HEK293 (cell line): ENCODE measurements around the gene TCF7L2.

ENCODE experiments used
- CTCF ChIA-PET: fragments of 350-600 bp; formaldehyde crosslinking; extraction: SDS; loops from one replicate; lab custom pipeline; 2021; ENCODE audit warnings: antibody characterized with exemption; lab: Yijun Ruan, JAX
- POLR2A ChIA-PET: fragments of 300-600 bp; formaldehyde crosslinking; extraction: SDS; loops from one replicate; lab custom pipeline; 2020; ENCODE audit warnings: antibody characterized with exemption, inconsistent platforms; lab: Yijun Ruan, JAX
- H3K27ac ChIP-seq: fragments of 200-500 bp; sonication (Bioruptor generic); 2 replicates; pipeline ENCODE4 v1.5.1; 2014; ENCODE audit warnings: low read depth, low read length, control low read depth, inconsistent platforms; ENCODE audit errors: extremely low read depth
- H3K36me3 ChIP-seq, 2 experiments: fragments of 200-500 bp in 1 of 2; sonication (Bioruptor generic) in 1 of 2; 1 replicate in 1 of 2; 2 replicates in 1 of 2; pipeline ENCODE4 v1.5.1; 2014 to 2017; ENCODE audit warnings: inconsistent platforms in 2 of 2, low read length in 2 of 2; ENCODE audit not compliant: control insufficient read depth in 2 of 2, insufficient read depth in 1 of 2
- H3K4me1 ChIP-seq: fragments of 200-500 bp; sonication (Bioruptor generic); 2 replicates; pipeline ENCODE4 v1.5.1; 2014; ENCODE audit warnings: mild to moderate bottlenecking, low read length, inconsistent platforms; ENCODE audit not compliant: control insufficient read depth, insufficient read depth
- H3K4me3 ChIP-seq: 2 replicates; pipeline ENCODE4 v1.5.1; 2011; ENCODE audit warnings: low read depth, mild to moderate bottlenecking, control low read depth, low read length, moderate library complexity
- H3K9me3 ChIP-seq: fragments of 200-500 bp; sonication (Bioruptor generic); 2 replicates; pipeline ENCODE4 v1.5.1; 2014; ENCODE audit warnings: low read depth, low read length, inconsistent platforms; ENCODE audit not compliant: control insufficient read depth, insufficient read depth
- KLF9 ChIP-seq: fragments of 450-650 bp; formaldehyde crosslinking; IDR thresholded peaks from 2 replicates; pipeline ENCODE4 v1.5.1; 2016; ENCODE audit warnings: missing biosample characterization, missing genetic modification characterization, low read depth
- MZF1 ChIP-seq: fragments of 450-650 bp; formaldehyde crosslinking; IDR thresholded peaks from 2 replicates; pipeline ENCODE4 v1.5.1; 2017; ENCODE audit warnings: missing biosample characterization, missing genetic modification characterization, borderline replicate concordance
- SCRT1 ChIP-seq: fragments of 450-650 bp; formaldehyde crosslinking; IDR thresholded peaks from 2 replicates; pipeline ENCODE4 v1.5.1; 2016; ENCODE audit warnings: missing biosample characterization, missing genetic modification characterization, borderline replicate concordance
- SP7 ChIP-seq: fragments of 450-650 bp; formaldehyde crosslinking; IDR thresholded peaks from 2 replicates; pipeline ENCODE4 v1.5.1; 2016; ENCODE audit warnings: missing biosample characterization, missing genetic modification characterization
- ZFP69B ChIP-seq: fragments of 450-650 bp; formaldehyde crosslinking; IDR thresholded peaks from 2 replicates; pipeline ENCODE4 v1.5.1; 2016; ENCODE audit warnings: missing biosample characterization, missing genetic modification characterization
- ZNF169 ChIP-seq: fragments of 450-650 bp; formaldehyde crosslinking; IDR thresholded peaks from 2 replicates; pipeline ENCODE4 v1.5.1; 2016; ENCODE audit warnings: missing biosample characterization, missing genetic modification characterization
- ZNF174 ChIP-seq: fragments of 450-650 bp; formaldehyde crosslinking; IDR thresholded peaks from 2 replicates; pipeline ENCODE4 v1.5.0; 2017; ENCODE audit warnings: missing biosample characterization, mild to moderate bottlenecking, missing genetic modification characterization
- ZNF266 ChIP-seq: fragments of 450-650 bp; formaldehyde crosslinking; IDR thresholded peaks from 2 replicates; pipeline ENCODE4 v1.5.1; 2016; ENCODE audit warnings: missing biosample characterization, missing genetic modification characterization, low read depth
- ZNF274 ChIP-seq, 2 experiments: fragments of 200-500 bp in 1 of 2; fragments of 450-650 bp in 1 of 2; sonication (Bioruptor generic) in 1 of 2; formaldehyde crosslinking in 1 of 2; IDR thresholded peaks; 2 replicates each; pipeline versions ENCODE4 v1.5.1 to v1.6.1; 2014 to 2016; ENCODE audit warnings: borderline replicate concordance in 1 of 2, inconsistent platforms in 1 of 2, low read length in 1 of 2, missing biosample characterization in 1 of 2, missing genetic modification characterization in 1 of 2
- ZNF335 ChIP-seq: fragments of 450-650 bp; formaldehyde crosslinking; conservative IDR thresholded peaks from 2 replicates; pipeline ENCODE4 v1.5.1; 2016; ENCODE audit warnings: missing biosample characterization, missing genetic modification characterization
- ZNF473 ChIP-seq: fragments of 450-650 bp; formaldehyde crosslinking; IDR thresholded peaks from 2 replicates; pipeline ENCODE4 v1.5.1; 2017; ENCODE audit warnings: missing biosample characterization, missing genetic modification characterization
- ZNF510 ChIP-seq: fragments of 450-650 bp; formaldehyde crosslinking; IDR thresholded peaks from 2 replicates; pipeline ENCODE4 v1.5.1; 2018; ENCODE audit warnings: mild to moderate bottlenecking, missing genetic modification characterization, missing biosample characterization; ENCODE audit not compliant: insufficient replicate concordance
- ZNF529 ChIP-seq: fragments of 450-650 bp; formaldehyde crosslinking; IDR thresholded peaks from 2 replicates; pipeline ENCODE4 v1.5.1; 2017; ENCODE audit warnings: missing genetic modification characterization, missing biosample characterization; ENCODE audit not compliant: insufficient replicate concordance
- ZNF629 ChIP-seq: fragments of 450-650 bp; formaldehyde crosslinking; IDR thresholded peaks from 2 replicates; pipeline ENCODE4 v1.5.1; 2017; ENCODE audit warnings: missing biosample characterization, missing genetic modification characterization
- ZNF670 ChIP-seq: fragments of 450-650 bp; formaldehyde crosslinking; IDR thresholded peaks from 2 replicates; pipeline ENCODE4 v1.5.1; 2016; ENCODE audit warnings: missing biosample characterization, missing genetic modification characterization, low read depth
- ZNF677 ChIP-seq: fragments of 450-650 bp; IDR thresholded peaks from 2 replicates; pipeline ENCODE4 v1.5.0; 2018; ENCODE audit warnings: missing biosample characterization, mild to moderate bottlenecking, missing genetic modification characterization, moderate library complexity
- ZNF747 ChIP-seq: fragments of 450-650 bp; formaldehyde crosslinking; IDR thresholded peaks from 2 replicates; pipeline ENCODE4 v1.5.1; 2016; ENCODE audit warnings: missing biosample characterization, missing genetic modification characterization
- ZNF76 ChIP-seq: fragments of 450-650 bp; formaldehyde crosslinking; IDR thresholded peaks from 2 replicates; pipeline ENCODE4; 2016; ENCODE audit warnings: low read depth, missing biosample characterization, missing genetic modification characterization, borderline replicate concordance
- ZNF768 ChIP-seq: fragments of 450-650 bp; formaldehyde crosslinking; IDR thresholded peaks from 2 replicates; pipeline ENCODE4 v1.5.1; 2018; ENCODE audit warnings: missing biosample characterization, mild to moderate bottlenecking, missing genetic modification characterization
- ZXDB ChIP-seq: fragments of 450-650 bp; formaldehyde crosslinking; IDR thresholded peaks from 2 replicates; pipeline ENCODE4 v1.5.1; 2016; ENCODE audit warnings: missing biosample characterization, missing genetic modification characterization
- TF ChIP-seq, protein P1 (sequence below): fragments of 450-650 bp; IDR thresholded peaks from 2 replicates; pipeline ENCODE4 v1.5.1; 2018; ENCODE audit warnings: missing biosample characterization, mild to moderate bottlenecking, missing genetic modification characterization
- TF ChIP-seq, protein P2 (sequence below): sonication (generic); formaldehyde crosslinking; IDR thresholded peaks from 2 replicates; pipeline ENCODE4 v1.8.1; 2022; ENCODE audit warnings: mild to moderate bottlenecking, moderate library complexity, missing genetic modification reagents
- TF ChIP-seq, protein P3 (sequence below): fragments of 450-650 bp; formaldehyde crosslinking; IDR thresholded peaks from 2 replicates; pipeline ENCODE4 v1.5.1; 2016; ENCODE audit warnings: missing biosample characterization, missing genetic modification characterization
- TF ChIP-seq, protein P4 (sequence below): fragments of 450-650 bp; formaldehyde crosslinking; IDR thresholded peaks from 2 replicates; pipeline ENCODE4 v1.5.1; 2016; ENCODE audit warnings: missing biosample characterization, missing genetic modification characterization
- TF ChIP-seq, protein P5 (sequence below): IDR thresholded peaks from 2 replicates; pipeline ENCODE4 v1.6.1; 2011; ENCODE audit warnings: mild to moderate bottlenecking, low read depth, low read length, borderline replicate concordance
- TF ChIP-seq, protein P6 (sequence below): fragments of 450-650 bp; formaldehyde crosslinking; IDR thresholded peaks from 2 replicates; pipeline ENCODE4 v1.5.1; 2016; ENCODE audit warnings: missing biosample characterization, missing genetic modification characterization

Gene TCF7L2

DNA sequence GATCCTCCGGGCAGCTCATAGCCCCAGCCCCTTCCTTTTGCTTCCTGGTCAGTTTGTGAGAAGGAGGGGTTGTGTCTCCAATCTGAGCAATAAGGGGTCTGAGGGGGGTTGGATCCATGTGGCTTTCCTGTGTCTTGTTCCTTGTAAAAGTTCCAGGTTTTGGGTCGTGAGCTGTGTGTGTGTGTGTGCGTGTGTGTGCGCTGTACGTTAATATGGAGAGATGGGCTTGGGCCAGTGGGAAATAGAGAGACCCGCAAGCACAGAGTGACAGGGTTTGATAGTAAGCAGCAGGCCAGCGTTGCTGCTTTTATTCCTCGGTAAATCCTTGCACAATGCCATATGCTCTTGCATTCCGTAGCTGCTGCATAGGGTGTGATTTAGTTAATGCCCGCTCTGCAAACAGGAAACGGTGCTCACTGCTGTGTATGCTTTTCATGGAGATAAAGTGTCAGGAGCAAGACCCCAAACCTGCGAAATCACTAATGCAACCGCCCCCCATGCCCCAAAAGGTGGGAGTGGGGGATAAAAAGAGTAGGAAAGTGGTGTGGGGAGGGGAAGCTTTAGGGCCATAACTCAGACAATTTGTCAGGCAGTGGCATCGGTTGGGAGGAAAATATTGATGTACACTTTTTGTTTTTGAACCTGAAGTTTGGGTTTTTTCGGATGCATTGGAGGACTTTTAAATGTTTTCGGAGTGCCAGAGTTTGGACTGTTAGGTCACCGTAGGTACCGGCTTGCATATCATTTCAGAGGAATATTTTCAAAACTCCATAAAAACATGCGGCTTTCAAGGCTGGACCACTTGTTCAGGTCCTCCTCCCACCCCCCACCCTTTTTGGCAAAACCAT is 108.7 kb downstream of the TCF7L2 start:
- peaks cover 53% of the 10 kb centered on the region for H3K4me1 ChIP-seq
- ChIA-PET POLR2A (interaction anchor here (1.7 kb wide), 1 partner anchor 15 kb away, joined by 5 read pairs; no protein-coding TSS in a partner anchor), CTCF (interaction anchor here (0.6 kb wide), 1 partner anchor 78 kb away, joined by 3 read pairs; no protein-coding TSS in a partner anchor)
- no peak overlapping the region for H3K4me3 ChIP-seq
- no peaks in the 10 kb centered on the region for H3K36me3 ChIP-seq
- H3K9me3 ChIP-seq = no peaks in the 10 kb centered on the region
- peak overlapping the region; percentile 18; the same call in 1 of the 2 replicates for H3K27ac ChIP-seq
- TF ChIP-seq, protein P1, sequence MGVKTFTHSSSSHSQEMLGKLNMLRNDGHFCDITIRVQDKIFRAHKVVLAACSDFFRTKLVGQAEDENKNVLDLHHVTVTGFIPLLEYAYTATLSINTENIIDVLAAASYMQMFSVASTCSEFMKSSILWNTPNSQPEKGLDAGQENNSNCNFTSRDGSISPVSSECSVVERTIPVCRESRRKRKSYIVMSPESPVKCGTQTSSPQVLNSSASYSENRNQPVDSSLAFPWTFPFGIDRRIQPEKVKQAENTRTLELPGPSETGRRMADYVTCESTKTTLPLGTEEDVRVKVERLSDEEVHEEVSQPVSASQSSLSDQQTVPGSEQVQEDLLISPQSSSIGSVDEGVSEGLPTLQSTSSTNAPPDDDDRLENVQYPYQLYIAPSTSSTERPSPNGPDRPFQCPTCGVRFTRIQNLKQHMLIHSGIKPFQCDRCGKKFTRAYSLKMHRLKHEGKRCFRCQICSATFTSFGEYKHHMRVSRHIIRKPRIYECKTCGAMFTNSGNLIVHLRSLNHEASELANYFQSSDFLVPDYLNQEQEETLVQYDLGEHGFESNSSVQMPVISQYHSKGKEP (tag by site-specific recombination) = peak; percentile 88
- TF ChIP-seq ZNF174 (tag by site-specific recombination) (no peak), ZNF768 (tag by site-specific recombination) (no peak), ZNF76 (tag by site-specific recombination) (no peak), ZNF629 (tag by site-specific recombination) (no peak), ZNF747 (no peak), ZNF169 (no peak), KLF9 (tag by site-specific recombination) (no peak), ZNF473 (no peak), ZNF266 (tag by site-specific recombination) (no peak), ZNF677 (tag by site-specific recombination) (no peak), ZNF510 (tag by site-specific recombination) (no peak), SP7 (no peak), ZNF335 (tag by site-specific recombination) (0 out of 2 replicates have a peak, but pooled peaks have one; percentile 4), ZFP69B (peak; percentile 72), ZNF670 (tag by site-specific recombination) (no peak), ZNF529 (tag by site-specific recombination) (no peak), SCRT1 (tag by site-specific recombination) (no peak), MZF1 (tag by site-specific recombination) (no peak), ZXDB (tag by site-specific recombination) (peak; percentile 61), ZNF274 (IDR thresholded peaks at IDR 0.05; ENCODE audit: low read length) (no peak), ZNF274 (tag by site-specific recombination; IDR thresholded peaks at IDR 0.05; ENCODE audit: borderline replicate concordance) (no peak)
- TF ChIP-seq, protein P2, sequence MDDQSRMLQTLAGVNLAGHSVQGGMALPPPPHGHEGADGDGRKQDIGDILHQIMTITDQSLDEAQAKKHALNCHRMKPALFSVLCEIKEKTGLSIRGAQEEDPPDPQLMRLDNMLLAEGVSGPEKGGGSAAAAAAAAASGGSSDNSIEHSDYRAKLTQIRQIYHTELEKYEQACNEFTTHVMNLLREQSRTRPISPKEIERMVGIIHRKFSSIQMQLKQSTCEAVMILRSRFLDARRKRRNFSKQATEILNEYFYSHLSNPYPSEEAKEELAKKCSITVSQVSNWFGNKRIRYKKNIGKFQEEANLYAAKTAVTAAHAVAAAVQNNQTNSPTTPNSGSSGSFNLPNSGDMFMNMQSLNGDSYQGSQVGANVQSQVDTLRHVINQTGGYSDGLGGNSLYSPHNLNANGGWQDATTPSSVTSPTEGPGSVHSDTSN (CRISPR knock-in tag) = no peak
- TF ChIP-seq, protein P3, sequence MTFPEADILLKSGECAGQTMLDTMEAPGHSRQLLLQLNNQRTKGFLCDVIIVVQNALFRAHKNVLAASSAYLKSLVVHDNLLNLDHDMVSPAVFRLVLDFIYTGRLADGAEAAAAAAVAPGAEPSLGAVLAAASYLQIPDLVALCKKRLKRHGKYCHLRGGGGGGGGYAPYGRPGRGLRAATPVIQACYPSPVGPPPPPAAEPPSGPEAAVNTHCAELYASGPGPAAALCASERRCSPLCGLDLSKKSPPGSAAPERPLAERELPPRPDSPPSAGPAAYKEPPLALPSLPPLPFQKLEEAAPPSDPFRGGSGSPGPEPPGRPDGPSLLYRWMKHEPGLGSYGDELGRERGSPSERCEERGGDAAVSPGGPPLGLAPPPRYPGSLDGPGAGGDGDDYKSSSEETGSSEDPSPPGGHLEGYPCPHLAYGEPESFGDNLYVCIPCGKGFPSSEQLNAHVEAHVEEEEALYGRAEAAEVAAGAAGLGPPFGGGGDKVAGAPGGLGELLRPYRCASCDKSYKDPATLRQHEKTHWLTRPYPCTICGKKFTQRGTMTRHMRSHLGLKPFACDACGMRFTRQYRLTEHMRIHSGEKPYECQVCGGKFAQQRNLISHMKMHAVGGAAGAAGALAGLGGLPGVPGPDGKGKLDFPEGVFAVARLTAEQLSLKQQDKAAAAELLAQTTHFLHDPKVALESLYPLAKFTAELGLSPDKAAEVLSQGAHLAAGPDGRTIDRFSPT (tag by site-specific recombination) = no peak
- TF ChIP-seq, protein P4, sequence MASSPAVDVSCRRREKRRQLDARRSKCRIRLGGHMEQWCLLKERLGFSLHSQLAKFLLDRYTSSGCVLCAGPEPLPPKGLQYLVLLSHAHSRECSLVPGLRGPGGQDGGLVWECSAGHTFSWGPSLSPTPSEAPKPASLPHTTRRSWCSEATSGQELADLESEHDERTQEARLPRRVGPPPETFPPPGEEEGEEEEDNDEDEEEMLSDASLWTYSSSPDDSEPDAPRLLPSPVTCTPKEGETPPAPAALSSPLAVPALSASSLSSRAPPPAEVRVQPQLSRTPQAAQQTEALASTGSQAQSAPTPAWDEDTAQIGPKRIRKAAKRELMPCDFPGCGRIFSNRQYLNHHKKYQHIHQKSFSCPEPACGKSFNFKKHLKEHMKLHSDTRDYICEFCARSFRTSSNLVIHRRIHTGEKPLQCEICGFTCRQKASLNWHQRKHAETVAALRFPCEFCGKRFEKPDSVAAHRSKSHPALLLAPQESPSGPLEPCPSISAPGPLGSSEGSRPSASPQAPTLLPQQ = peak; percentile 78; the same call in 1 of the 2 replicates
- TF ChIP-seq, protein P5, sequence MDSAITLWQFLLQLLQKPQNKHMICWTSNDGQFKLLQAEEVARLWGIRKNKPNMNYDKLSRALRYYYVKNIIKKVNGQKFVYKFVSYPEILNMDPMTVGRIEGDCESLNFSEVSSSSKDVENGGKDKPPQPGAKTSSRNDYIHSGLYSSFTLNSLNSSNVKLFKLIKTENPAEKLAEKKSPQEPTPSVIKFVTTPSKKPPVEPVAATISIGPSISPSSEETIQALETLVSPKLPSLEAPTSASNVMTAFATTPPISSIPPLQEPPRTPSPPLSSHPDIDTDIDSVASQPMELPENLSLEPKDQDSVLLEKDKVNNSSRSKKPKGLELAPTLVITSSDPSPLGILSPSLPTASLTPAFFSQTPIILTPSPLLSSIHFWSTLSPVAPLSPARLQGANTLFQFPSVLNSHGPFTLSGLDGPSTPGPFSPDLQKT = no peak
- TF ChIP-seq, protein P6, sequence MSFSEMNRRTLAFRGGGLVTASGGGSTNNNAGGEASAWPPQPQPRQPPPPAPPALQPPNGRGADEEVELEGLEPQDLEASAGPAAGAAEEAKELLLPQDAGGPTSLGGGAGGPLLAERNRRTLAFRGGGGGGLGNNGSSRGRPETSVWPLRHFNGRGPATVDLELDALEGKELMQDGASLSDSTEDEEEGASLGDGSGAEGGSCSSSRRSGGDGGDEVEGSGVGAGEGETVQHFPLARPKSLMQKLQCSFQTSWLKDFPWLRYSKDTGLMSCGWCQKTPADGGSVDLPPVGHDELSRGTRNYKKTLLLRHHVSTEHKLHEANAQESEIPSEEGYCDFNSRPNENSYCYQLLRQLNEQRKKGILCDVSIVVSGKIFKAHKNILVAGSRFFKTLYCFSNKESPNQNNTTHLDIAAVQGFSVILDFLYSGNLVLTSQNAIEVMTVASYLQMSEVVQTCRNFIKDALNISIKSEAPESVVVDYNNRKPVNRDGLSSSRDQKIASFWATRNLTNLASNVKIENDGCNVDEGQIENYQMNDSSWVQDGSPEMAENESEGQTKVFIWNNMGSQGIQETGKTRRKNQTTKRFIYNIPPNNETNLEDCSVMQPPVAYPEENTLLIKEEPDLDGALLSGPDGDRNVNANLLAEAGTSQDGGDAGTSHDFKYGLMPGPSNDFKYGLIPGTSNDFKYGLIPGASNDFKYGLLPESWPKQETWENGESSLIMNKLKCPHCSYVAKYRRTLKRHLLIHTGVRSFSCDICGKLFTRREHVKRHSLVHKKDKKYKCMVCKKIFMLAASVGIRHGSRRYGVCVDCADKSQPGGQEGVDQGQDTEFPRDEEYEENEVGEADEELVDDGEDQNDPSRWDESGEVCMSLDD (tag by site-specific recombination) = no peak
